Endothelial cell of umbilical vein (primary cell): Measurements from ENCODE around the gene FOLR1. TPM values are rescaled to one million over a fixed set of nuclear protein-coding genes. Genes with fewer than 3 reads are reported as not detected.

Experiments
- BruUV-seq: library from RNA; stranded (reverse); fragments of 400-500 nt; replicated peaks from 2 replicates; lab custom pipeline; 2021; lab: Mats Ljungman, UMichigan
- CTCF ChIA-PET: fragments of 300-600, 350-600 bp; sonication (Branson Sonifier 250); formaldehyde crosslinking; loops from one replicate; lab custom pipeline; 2021; ENCODE audit warnings: antibody characterized with exemption, inconsistent platforms; lab: Charles Lee
- POLR2A ChIA-PET: fragments of 300-600, 350-600 bp; sonication (Branson Sonifier 250); formaldehyde crosslinking; loops from one replicate; lab custom pipeline; 2021; ENCODE audit warnings: antibody characterized with exemption, inconsistent platforms; lab: Charles Lee
- DNase-seq: peaks from one replicate; pipeline ENCODE4 v3.0.0-alpha.2; 2011; ENCODE audit warnings: low read depth, low spot score
- FAIRE-seq: peaks from 2 replicates; lab custom pipeline; 2011; peaks lifted over from hg19 to GRCh38; lab: Jason Lieb, UNC
- H2AFZ ChIP-seq: 2 replicates; pipeline ENCODE4 v1.6.0; 2012; ENCODE audit warnings: low read depth, low read length, control low read depth, inconsistent platforms
- H3K27ac ChIP-seq: 2 replicates; pipeline ENCODE4 v1.5.1; 2011; ENCODE audit warnings: low read depth, mild to moderate bottlenecking, control low read depth, low read length, moderate library complexity; ENCODE audit not compliant: insufficient read depth
- H3K27me3 ChIP-seq, 2 experiments: 2 replicates each; pipeline versions ENCODE4 v1.6.0 to v1.6.1; 2011; ENCODE audit warnings: low read length in 2 of 2, mixed read lengths in 1 of 2; ENCODE audit not compliant: control insufficient read depth in 2 of 2, insufficient read depth in 2 of 2
- H3K36me3 ChIP-seq, 2 experiments: 2 replicates in 1 of 2; 3 replicates in 1 of 2; pipeline ENCODE4 v1.5.1; 2011; ENCODE audit warnings: low read length in 2 of 2, mild to moderate bottlenecking in 1 of 2, moderate library complexity in 1 of 2; ENCODE audit not compliant: control insufficient read depth in 2 of 2, insufficient read depth in 2 of 2; ENCODE audit errors: extremely low read depth in 1 of 2
- H3K4me1 ChIP-seq: 3 replicates; pipeline ENCODE4 v1.5.1; 2011; ENCODE audit warnings: mild to moderate bottlenecking, low read length; ENCODE audit not compliant: control insufficient read depth, insufficient read depth; ENCODE audit errors: extremely low read depth
- H3K4me2 ChIP-seq: 2 replicates; pipeline ENCODE4 v1.6.1; 2011; ENCODE audit warnings: low read length, control low read depth, mixed read lengths; ENCODE audit not compliant: insufficient read depth
- H3K4me3 ChIP-seq, 3 experiments: fragments of 200-600 bp in 1 of 3; sonication (generic), shearing (Covaris generic) in 1 of 3; replicated peaks in 1 of 3; 2 replicates each; pipeline ENCODE4 v1.5.1; 2011 to 2016; ENCODE audit warnings: control low read depth in 3 of 3, low read length in 3 of 3, mild to moderate bottlenecking in 2 of 3, inconsistent platforms in 1 of 3, low read depth in 1 of 3, moderate library complexity in 1 of 3; ENCODE audit not compliant: insufficient read depth in 1 of 3
- H3K79me2 ChIP-seq: 2 replicates; pipeline ENCODE4 v1.6.0; 2012; ENCODE audit warnings: low read length, inconsistent platforms; ENCODE audit not compliant: control insufficient read depth, insufficient read depth
- H3K9ac ChIP-seq: replicated peaks from 2 replicates; pipeline ENCODE3; 2011; ENCODE audit warnings: low read length, control low read depth; ENCODE audit not compliant: insufficient read depth; ENCODE audit errors: extremely low read depth
- H3K9me1 ChIP-seq: replicated peaks from 3 replicates; pipeline ENCODE4 v1.6.0; 2011; ENCODE audit warnings: mild to moderate bottlenecking, low read length; ENCODE audit not compliant: control insufficient read depth, insufficient read depth; ENCODE audit errors: extremely low read depth
- H3K9me3 ChIP-seq: replicated peaks from 2 replicates; pipeline ENCODE4 v1.5.1; 2012; ENCODE audit warnings: low read length, inconsistent platforms; ENCODE audit not compliant: control insufficient read depth, insufficient read depth
- H4K20me1 ChIP-seq: replicated peaks from 2 replicates; pipeline ENCODE3; 2011; ENCODE audit warnings: mild to moderate bottlenecking, low read length; ENCODE audit not compliant: control insufficient read depth, insufficient read depth; ENCODE audit errors: extremely low read depth
- CTCF ChIP-seq, 2 donors: IDR thresholded peaks; 1 replicate in 1 of 2; 2 replicates in 1 of 2; pipeline ENCODE4 v1.5.1; 2011; ENCODE audit warnings: low read length in 2 of 2, mild to moderate bottlenecking in 2 of 2, moderate library complexity in 2 of 2, control low read depth in 1 of 2, inconsistent platforms in 1 of 2, low read depth in 1 of 2; ENCODE audit not compliant: insufficient read depth in 1 of 2; ENCODE audit errors: extremely low read depth in 1 of 2
- EZH2 ChIP-seq: IDR thresholded peaks from 2 replicates; pipeline ENCODE4 v1.6.1; 2012; ENCODE audit warnings: borderline replicate concordance, low read depth, mild to moderate bottlenecking, moderate library complexity, low read length, inconsistent platforms; ENCODE audit not compliant: severe bottlenecking
- FOS ChIP-seq: IDR thresholded peaks from 2 replicates; pipeline ENCODE4 v1.6.1; 2011; ENCODE audit warnings: mild to moderate bottlenecking, low read length, moderate library complexity, borderline replicate concordance; ENCODE audit not compliant: insufficient read depth
- GATA2 ChIP-seq: IDR thresholded peaks from 2 replicates; pipeline ENCODE4 v1.7.0; 2011; ENCODE audit warnings: low read depth, mild to moderate bottlenecking, moderate library complexity, mixed read lengths, low read length; ENCODE audit not compliant: insufficient read length, insufficient read depth
- JUN ChIP-seq: IDR thresholded peaks from 2 replicates; pipeline ENCODE4 v1.6.1; 2011; ENCODE audit warnings: borderline replicate concordance, low read depth; ENCODE audit not compliant: insufficient read length, insufficient read depth
- MAX ChIP-seq: IDR thresholded peaks from 2 replicates; pipeline ENCODE4 v1.6.1; 2011; ENCODE audit not compliant: insufficient read depth, insufficient read length
- MYC ChIP-seq: IDR thresholded peaks from one replicate; pipeline ENCODE4 v1.6.1; 2011; ENCODE audit warnings: mild to moderate bottlenecking, low read depth, low read length
- POLR2A ChIP-seq: IDR thresholded peaks from 2 replicates; pipeline ENCODE4 v1.6.1; 2012; ENCODE audit warnings: low read depth, mild to moderate bottlenecking, control low read depth, low read length
- POLR2AphosphoS5 ChIP-seq: IDR thresholded peaks from 2 replicates; pipeline ENCODE4 v1.6.1; 2012; ENCODE audit warnings: low read depth, mild to moderate bottlenecking, control low read depth, low read length, moderate library complexity; ENCODE audit not compliant: insufficient read depth
- dilution Hi-C: fragments of 300-500 bp; cut with MboI; formaldehyde crosslinking; loops from one replicate; pipeline ENCODE4 v1.15.0; 2019; ENCODE audit warnings: low sequenced_read_pairs; ENCODE audit not compliant: extremely low pct_ligation_motif_present
- intact Hi-C: fragments of 100-400 bp; cut with micrococcal nuclease; formaldehyde crosslinking; loops from one replicate; pipeline ENCODE4 v1.10.0; 2022
- polyA plus RNA-seq, 4 experiments: library from polyadenylated mRNA; depleted of rRNA in 3 of 4; stranded (reverse) in 3 of 4; unstranded in 1 of 4; fragments of >200 nt; gene quantifications; 2 replicates each; pipeline versions ENCODE4 v1.2.1 to v1.2.3, GENCODE V29; 2011 to 2012; ENCODE audit warnings: missing spikeins in 1 of 4
- total RNA-seq: library from RNA; stranded (reverse); gene quantifications from 2 replicates; pipeline ENCODE4 v1.2.3, GENCODE V29; 2021

Gene FOLR1
- total and polyA plus RNA-seq, 2 donors (not counting 3 experiments of a cell fraction or from before 2014, with no cell fraction given): not detected

GRCh38 chr11:72160319-72160718 lies 31.6 kb upstream of the FOLR1 start:
- POLR2A ChIA-PET: no interaction called here
- TF ChIP-seq CTCF (IDR thresholded peaks at IDR 0.05; ENCODE audit: extremely low read depth in 1 of 2, insufficient read depth in 1 of 2, low read depth in 1 of 2, low read length in 2 of 2) (no peak), JUN (no peak), EZH2 (no peak), MAX (no peak), MYC (no peak), POLR2A (no peak), POLR2AphosphoS5 (no peak), FOS (no peak), GATA2 (no peak)
- H3K4me1 ChIP-seq: no peaks in the 10 kb centered on the region
- CTCF ChIA-PET: interaction anchor here (1.2 to 2.2 kb wide), 2 partner anchors 16 to 135 kb away, joined by 3 to 9 read pairs; no protein-coding TSS in a partner anchor
- peaks cover 3 to 8% of the 10 kb centered on the region in 2 experiments for H3K27me3 ChIP-seq
- dilution Hi-C loops: no loop called here
- no peaks in the 10 kb centered on the region for H3K9me1 ChIP-seq
- intact Hi-C loops: no loop called here
- FAIRE-seq (no peak), DNase-seq (no peak)
- no peak overlapping the region for H3K4me2 ChIP-seq
- H3K27ac ChIP-seq: no peak overlapping the region
- H3K79me2 ChIP-seq: no peaks in the 10 kb centered on the region
- no peak overlapping the region for H3K9ac ChIP-seq
- no TSS peak for BruUV-seq
- H3K36me3 ChIP-seq: no peaks in the 10 kb centered on the region
- H2AFZ ChIP-seq: no peak overlapping the region
- H3K9me3 ChIP-seq: no peaks in the 10 kb centered on the region
- no peaks in the 10 kb centered on the region for H4K20me1 ChIP-seq
- H3K4me3 ChIP-seq: no peak overlapping the region
